ENCODE measurements around the gene LRGUK.

The LRGUK gene

GRCh38 chr7:134121632-134122139 is 5.5 kb upstream of the LRGUK start:
- no peak for TF ChIP-seq CTCF (IDR thresholded peaks at IDR 0.05; ENCODE audit: low read depth, low read length)
- Histone ChIP-seq H3K36me3 (no peaks in the 10 kb centered on the region), H3K4me1 (peaks cover 4% of the 10 kb centered on the region; the same call in 1 of the 2 replicates), H3K9me3 (no peaks in the 10 kb centered on the region), H3K4me3 (ENCODE audit: low read depth, low read length) (no peak overlapping the region), H3K27me3 (no peaks in the 10 kb centered on the region)
- DNase-seq, result no peak

- DNase-seq, result no peak
- H3K4me3 ChIP-seq (ENCODE audit: low read depth, low read length), result no peak overlapping the region
- peaks cover 4% of the 10 kb centered on the region; the same call in 1 of the 2 replicates for H3K4me1 ChIP-seq
- no peak for TF ChIP-seq CTCF (IDR thresholded peaks at IDR 0.05; ENCODE audit: low read depth, low read length)
- H3K9me3 ChIP-seq, result no peaks in the 10 kb centered on the region
- no peaks in the 10 kb centered on the region for H3K36me3 ChIP-seq
- no peaks in the 10 kb centered on the region for H3K27me3 ChIP-seq
Observed at GRCh38 chr7:134122980-134123379, 4.2 kb upstream of the LRGUK start.

GRCh38 chr7:134126146-134126545 is 994 bp upstream of the LRGUK start:
- no peak for DNase-seq
- no peak for TF ChIP-seq CTCF (IDR thresholded peaks at IDR 0.05; ENCODE audit: low read depth, low read length)
- peaks cover 4% of the 10 kb centered on the region; the same call in 1 of the 2 replicates for H3K4me1 ChIP-seq
- H3K27me3 ChIP-seq, result no peaks in the 10 kb centered on the region
- no peaks in the 10 kb centered on the region for H3K36me3 ChIP-seq
- H3K9me3 ChIP-seq, result no peaks in the 10 kb centered on the region
- H3K4me3 ChIP-seq (ENCODE audit: low read depth, low read length), result no peak overlapping the region

- TF ChIP-seq CTCF (IDR thresholded peaks at IDR 0.05; ENCODE audit: low read depth, low read length), result no peak
- peaks cover 4% of the 10 kb centered on the region; the same call in 1 of the 2 replicates for H3K4me1 ChIP-seq
- H3K27me3 ChIP-seq, result no peaks in the 10 kb centered on the region
- DNase-seq, result no peak
- no peaks in the 10 kb centered on the region for H3K9me3 ChIP-seq
- H3K4me3 ChIP-seq (ENCODE audit: low read depth, low read length), result peak overlapping the region; percentile 61
- H3K36me3 ChIP-seq, result no peaks in the 10 kb centered on the region
Observed at GRCh38 chr7:134126596-134126965, 559 bp upstream of the LRGUK start.

- Histone ChIP-seq H3K4me1 (peaks cover 4% of the 10 kb centered on the region; the same call in 1 of the 2 replicates), H3K9me3 (no peaks in the 10 kb centered on the region), H3K4me3 (ENCODE audit: low read depth, low read length) (no peak overlapping the region), H3K36me3 (no peaks in the 10 kb centered on the region), H3K27me3 (no peaks in the 10 kb centered on the region)
- no peak for TF ChIP-seq CTCF (IDR thresholded peaks at IDR 0.05; ENCODE audit: low read depth, low read length)
- DNase-seq, result no peak
Observed at GRCh38 chr7:134128829-134129228, 1.7 kb downstream of the LRGUK start.

- Histone ChIP-seq H3K4me1 (peaks cover 4% of the 10 kb centered on the region; the same call in 1 of the 2 replicates), H3K36me3 (no peaks in the 10 kb centered on the region), H3K27me3 (no peaks in the 10 kb centered on the region), H3K4me3 (ENCODE audit: low read depth, low read length) (no peak overlapping the region), H3K9me3 (no peaks in the 10 kb centered on the region)
- no peak for DNase-seq
- TF ChIP-seq CTCF (IDR thresholded peaks at IDR 0.05; ENCODE audit: low read depth, low read length), result no peak
Observed at GRCh38 chr7:134129856-134130523, 2.9 kb downstream of the LRGUK start.
